Iris pigment epithelial cell (primary cell): ENCODE measurements around the gene ARL2.
"Not testable (repeated sequence)": the region's sequence is repeated elsewhere in the genome, so short reads cannot be mapped to it uniquely, and the experiment has no call there.

Experiments
- DNase-seq: peaks from one replicate; pipeline ENCODE4 v3.0.0-alpha.2; 2011; ENCODE audit warnings: low read depth

Gene ARL2

GRCh38 chr11:65008016-65008415 is 5.9 kb upstream of the ARL2 start:
- DNase-seq, result no peak

- DNase-seq, result no peak
Measured at GRCh38 chr11:65008873-65009272, 5.1 kb upstream of the ARL2 start.

GRCh38 chr11:65013130-65013887 is 651 bp upstream of the ARL2 start:
- peak; percentile 82 for DNase-seq

- peak; percentile 29 for DNase-seq
Measured at GRCh38 chr11:65014726-65015227, 817 bp downstream of the ARL2 start.

GRCh38 chr11:65016705-65017104 is 2.7 kb downstream of the ARL2 start:
- no peak for DNase-seq

- no peak for DNase-seq
Measured at GRCh38 chr11:65017937-65018336, 4.0 kb downstream of the ARL2 start.

GRCh38 chr11:65019824-65020223 is 5.9 kb downstream of the ARL2 start:
- DNase-seq, result no peak

- no peak for DNase-seq
Measured at GRCh38 chr11:65021003-65021402, 7.0 kb downstream of the ARL2 start.

- DNase-seq, result no peak
Measured at GRCh38 chr11:65021509-65021908, 7.5 kb downstream of the ARL2 start.

- DNase-seq, result not testable (repeated sequence)
Measured at GRCh38 chr11:65023502-65023901, 9.5 kb downstream of the ARL2 start.

GRCh38 chr11:65026810-65027209 is 12.8 kb downstream of the ARL2 start:
- no peak for DNase-seq

GRCh38 chr11:65027213-65028067 is 13.5 kb downstream of the ARL2 start, which contains the start of gene SNX15:
SNX15 (plus strand) TSS chr11:65027439; CDS start chr11:65027538, 99 bp downstream.
- peak; percentile 97 for DNase-seq

- no peak for DNase-seq
Measured at GRCh38 chr11:65032216-65032615, 18.3 kb downstream of the ARL2 start.

- DNase-seq, result no peak
Measured at GRCh38 chr11:65034423-65034822, 20.5 kb downstream of the ARL2 start.

- no peak for DNase-seq
Measured at GRCh38 chr11:65035579-65035978, 21.6 kb downstream of the ARL2 start.

- no peak for DNase-seq
Measured at GRCh38 chr11:65036931-65037330, 23.0 kb downstream of the ARL2 start.

- DNase-seq, result no peak
Measured at GRCh38 chr11:65040520-65040846, 26.5 kb downstream of the ARL2 start.

- DNase-seq, result peak; percentile 92
Measured at GRCh38 chr11:65040847-65041622, 27.1 kb downstream of the ARL2 start, which contains the start of gene SAC3D1. SAC3D1 (plus strand) TSS chr11:65041210; CDS start chr11:65041293, 83 bp downstream.

- no peak for DNase-seq
Measured at GRCh38 chr11:65042891-65043290, 28.9 kb downstream of the ARL2 start.

- DNase-seq, result no peak
Measured at GRCh38 chr11:65043881-65044501, 30.0 kb downstream of the ARL2 start.

GRCh38 chr11:65045061-65045460 is 31.1 kb downstream of the ARL2 start:
- no peak for DNase-seq

- no peak for DNase-seq
Measured at GRCh38 chr11:65045728-65046127, 31.8 kb downstream of the ARL2 start.
